Body of pancreas (tissue), 4 donors: ENCODE measurements around the gene AANAT. TPM values are rescaled to one million over a fixed set of nuclear protein-coding genes. Genes with fewer than 3 reads are reported as not detected.

Source experiments
- ATAC-seq: fragments of 150-250 bp; one replicate; pipeline ENCODE4 v1.9.1; 2016
- DNase-seq, 4 donors: peaks; one replicate each; pipeline ENCODE4 v3.0.0-alpha.2; 2019
- H3K27ac ChIP-seq, 4 donors: fragments of 200-600 bp; sonication (generic); 1 replicate in 3 of 4; 2 replicates in 1 of 4; pipeline versions ENCODE4 v1.5.1 to v1.6.1; 2016 to 2019; ENCODE audit warnings: mild to moderate bottlenecking in 1 of 4, mixed read lengths in 1 of 4, moderate library complexity in 1 of 4
- H3K27me3 ChIP-seq, 2 donors: fragments of 200-600 bp; sonication (generic); one replicate each; pipeline ENCODE4 v1.6.0; 2016; ENCODE audit warnings: mild to moderate bottlenecking in 1 of 2
- H3K36me3 ChIP-seq, 2 donors: fragments of 200-600 bp; sonication (generic); replicated peaks in 1 of 2; 2 replicates each; pipeline ENCODE4 v1.5.1; 2016; ENCODE audit warnings: low read depth in 2 of 2; ENCODE audit not compliant: insufficient read depth in 1 of 2
- H3K4me1 ChIP-seq: fragments of 200-600 bp; sonication (generic); one replicate; pipeline ENCODE4 v1.6.0; 2016
- H3K4me3 ChIP-seq, 2 donors: fragments of 200-600 bp; sonication (generic); 1 replicate in 1 of 2; 2 replicates in 1 of 2; pipeline ENCODE4 v1.5.1; 2016 to 2019
- H3K9me3 ChIP-seq, 3 donors: fragments of 200-600 bp; sonication (generic); 1 replicate in 2 of 3; 2 replicates in 1 of 3; pipeline ENCODE4 v1.5.1; 2016
- CTCF ChIP-seq, 7 experiments: fragments of 450-650 bp in 4 of 7; fragments of 200-600 bp in 3 of 7; sonication (generic) in 3 of 7; IDR thresholded peaks; one replicate each; pipeline ENCODE4 v1.5.1; 2016 to 2019; ENCODE audit warnings: antibody characterized with exemption in 7 of 7
- POLR2A ChIP-seq, 3 donors: fragments of 450-650 bp; IDR thresholded peaks; one replicate each; pipeline ENCODE4 v1.6.1; 2016; ENCODE audit warnings: antibody characterized with exemption in 3 of 3, mild to moderate bottlenecking in 2 of 3
- WGBS, 2 donors: methylation state at CpG; one replicate each; pipeline ENCODE4 v1.1.5; 2017; 5-methylcytosine and 5-hydroxymethylcytosine counted together
- intact Hi-C: fragments of 100-400 bp; cut with DNase I; formaldehyde crosslinking; loops from one replicate; pipeline ENCODE4 v1.15.1; 2023
- total RNA-seq, 2 donors: library from RNA; depleted of rRNA; stranded (reverse); fragments of >200 nt; gene quantifications; one replicate each; pipeline ENCODE4 v1.1.0, GENCODE V29; 2016

AANAT gene
- total RNA-seq, 2 donors from 2014 or later = not detected

GRCh38 chr17:76435751-76436150, 31.7 kb upstream of the AANAT start:
- intact Hi-C loops = no loop called here
- WGBS, 2 donors = 90 to 100% methylated on average over 5 to 11 of the region's 11 CpGs
- Histone ChIP-seq H3K4me3 (no peak overlapping the region), H3K27me3 (no peaks in the 10 kb centered on the region), H3K9me3 (no peaks in the 10 kb centered on the region), H3K36me3 (no peaks in the 10 kb centered on the region), H3K4me1 (peaks cover 15% of the 10 kb centered on the region), H3K27ac (no peak overlapping the region)
- no peak for DNase-seq
- ATAC-seq = no peak
- TF ChIP-seq POLR2A (IDR thresholded peaks at IDR 0.05) (no peak), CTCF (IDR thresholded peaks at IDR 0.05) (no peak)

GRCh38 chr17:76437467-76438402, 29.7 kb upstream of the AANAT start:
- peak in 1 of 4 donors; percentile 26 for DNase-seq
- intact Hi-C loops = no loop called here
- H3K4me1 ChIP-seq = peaks cover 15% of the 10 kb centered on the region
- H3K36me3 ChIP-seq = no peaks in the 10 kb centered on the region
- H3K9me3 ChIP-seq = no peaks in the 10 kb centered on the region
- TF ChIP-seq CTCF (IDR thresholded peaks at IDR 0.05) = no peak
- no peak for TF ChIP-seq POLR2A (IDR thresholded peaks at IDR 0.05)
- no peak for ATAC-seq
- WGBS, 2 donors = 60 to 62% methylated on average over 13 of the region's 13 CpGs
- no peak overlapping the region for H3K27ac ChIP-seq
- no peak overlapping the region for H3K4me3 ChIP-seq
- no peaks in the 10 kb centered on the region for H3K27me3 ChIP-seq

- Histone ChIP-seq H3K27ac (no peak overlapping the region), H3K27me3 (no peaks in the 10 kb centered on the region), H3K9me3 (no peaks in the 10 kb centered on the region), H3K36me3 (no peaks in the 10 kb centered on the region), H3K4me1 (peaks cover 15% of the 10 kb centered on the region), H3K4me3 (no peak overlapping the region)
- ATAC-seq = no peak
- intact Hi-C loops = no loop called here
- WGBS, 2 donors = 38 to 47% methylated on average over 9 of the region's 9 CpGs
- TF ChIP-seq POLR2A (IDR thresholded peaks at IDR 0.05) = no peak
- TF ChIP-seq CTCF (IDR thresholded peaks at IDR 0.05) = no peak
- peak in 1 of 4 donors; percentile 11 for DNase-seq
These were observed 28.5 kb upstream of the AANAT start for GRCh38 chr17:76438906-76439305.

GRCh38 chr17:76439314-76439928, 28.0 kb upstream of the AANAT start:
- DNase-seq (no peak), ATAC-seq (no peak)
- 81 to 93% methylated on average over 6 of the region's 6 CpGs for WGBS, 2 donors
- H3K27ac ChIP-seq = no peak overlapping the region
- H3K27me3 ChIP-seq = no peaks in the 10 kb centered on the region
- no peak for TF ChIP-seq POLR2A (IDR thresholded peaks at IDR 0.05)
- no peak for TF ChIP-seq CTCF (IDR thresholded peaks at IDR 0.05)
- H3K4me1 ChIP-seq = peaks cover 15% of the 10 kb centered on the region
- H3K36me3 ChIP-seq = no peaks in the 10 kb centered on the region
- no peaks in the 10 kb centered on the region for H3K9me3 ChIP-seq
- intact Hi-C loops = no loop called here
- H3K4me3 ChIP-seq = no peak overlapping the region
